Measurements from ENCODE around the gene MYO1A. TPM values are rescaled to one million over a fixed set of nuclear protein-coding genes. Genes with fewer than 3 reads are reported as not detected.
A peak's percentile ranks its signal among the peaks of the same experiment; 100 is the strongest.

MYO1A gene
- polyA plus RNA-seq, 1 donor from 2014 or later: not detected

- Histone ChIP-seq H3F3A (ENCODE audit: insufficient read depth, low read length, poor library complexity, severe bottlenecking) (no peaks in the 10 kb centered on the region), H3K9me3 (ENCODE audit: low read length) (no peaks in the 10 kb centered on the region), H3K4me3 (ENCODE audit: low read length) (peak overlapping the region; percentile 90)
Measured at GRCh38 chr12:57004651-57005050, 45.3 kb downstream of the MYO1A start.

GRCh38 chr12:57003395-57003794 is 46.5 kb downstream of the MYO1A start:
- TF ChIP-seq TAF1 (IDR thresholded peaks at IDR 0.05; ENCODE audit: low read depth) (no peak), POLR2AphosphoS5 (IDR thresholded peaks at IDR 0.05) (no peak), SMC3 (conservative IDR thresholded peaks at IDR 0.05; ENCODE audit: poor library complexity) (no peak), EP300 (conservative IDR thresholded peaks at IDR 0.05; ENCODE audit: poor library complexity, severe bottlenecking) (no peak), EZH2 (IDR thresholded peaks at IDR 0.05; ENCODE audit: borderline replicate concordance, insufficient read depth, low read length, poor library complexity, severe bottlenecking) (no peak), MXI1 (conservative IDR thresholded peaks at IDR 0.05; ENCODE audit: poor library complexity, severe bottlenecking) (no peak), REST (IDR thresholded peaks at IDR 0.05; ENCODE audit: borderline replicate concordance) (no peak), RAD21 (conservative IDR thresholded peaks at IDR 0.05) (no peak)
- TF ChIP-seq, protein P1, sequence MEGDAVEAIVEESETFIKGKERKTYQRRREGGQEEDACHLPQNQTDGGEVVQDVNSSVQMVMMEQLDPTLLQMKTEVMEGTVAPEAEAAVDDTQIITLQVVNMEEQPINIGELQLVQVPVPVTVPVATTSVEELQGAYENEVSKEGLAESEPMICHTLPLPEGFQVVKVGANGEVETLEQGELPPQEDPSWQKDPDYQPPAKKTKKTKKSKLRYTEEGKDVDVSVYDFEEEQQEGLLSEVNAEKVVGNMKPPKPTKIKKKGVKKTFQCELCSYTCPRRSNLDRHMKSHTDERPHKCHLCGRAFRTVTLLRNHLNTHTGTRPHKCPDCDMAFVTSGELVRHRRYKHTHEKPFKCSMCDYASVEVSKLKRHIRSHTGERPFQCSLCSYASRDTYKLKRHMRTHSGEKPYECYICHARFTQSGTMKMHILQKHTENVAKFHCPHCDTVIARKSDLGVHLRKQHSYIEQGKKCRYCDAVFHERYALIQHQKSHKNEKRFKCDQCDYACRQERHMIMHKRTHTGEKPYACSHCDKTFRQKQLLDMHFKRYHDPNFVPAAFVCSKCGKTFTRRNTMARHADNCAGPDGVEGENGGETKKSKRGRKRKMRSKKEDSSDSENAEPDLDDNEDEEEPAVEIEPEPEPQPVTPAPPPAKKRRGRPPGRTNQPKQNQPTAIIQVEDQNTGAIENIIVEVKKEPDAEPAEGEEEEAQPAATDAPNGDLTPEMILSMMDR (IDR thresholded peaks at IDR 0.05; ENCODE audit: poor library complexity, severe bottlenecking): no peak
- no peaks in the 10 kb centered on the region for H3K9me2 ChIP-seq (ENCODE audit: insufficient read depth, low read length)
- no peak overlapping the region for H3K9ac ChIP-seq (ENCODE audit: low read length)
- no peaks in the 10 kb centered on the region for H4K20me1 ChIP-seq (ENCODE audit: insufficient read depth)
- no peaks in the 10 kb centered on the region for H3K27me3 ChIP-seq (ENCODE audit: insufficient read depth, low read depth, low read length)
- no peak overlapping the region for H3K27ac ChIP-seq (ENCODE audit: low read length)
- H3K9me3 ChIP-seq (ENCODE audit: low read length): no peaks in the 10 kb centered on the region
- H2AFZ ChIP-seq (ENCODE audit: low read depth, low read length): no peak overlapping the region
- H3F3A ChIP-seq (ENCODE audit: insufficient read depth, low read length, poor library complexity, severe bottlenecking): no peaks in the 10 kb centered on the region
- H3K79me2 ChIP-seq (replicated peaks; ENCODE audit: insufficient read depth, low read length): peaks cover 51% of the 10 kb centered on the region
- H3K4me2 ChIP-seq (ENCODE audit: low read length): no peak overlapping the region
- H3K4me3 ChIP-seq (ENCODE audit: low read length): no peak overlapping the region
- H3K36me3 ChIP-seq (ENCODE audit: insufficient read depth, low read length): no peaks in the 10 kb centered on the region

More at GRCh38 chr12:57004651-57005050, 45.3 kb downstream of the MYO1A start:
- no peaks in the 10 kb centered on the region for H4K20me1 ChIP-seq (ENCODE audit: insufficient read depth)
- H3K4me2 ChIP-seq (ENCODE audit: low read length): no peak overlapping the region
- H3K79me2 ChIP-seq (replicated peaks; ENCODE audit: insufficient read depth, low read length): peaks cover 51% of the 10 kb centered on the region
- H3K9me2 ChIP-seq (ENCODE audit: insufficient read depth, low read length): no peaks in the 10 kb centered on the region
- no peak overlapping the region for H2AFZ ChIP-seq (ENCODE audit: low read depth, low read length)
- H3K27ac ChIP-seq (ENCODE audit: low read length): no peak overlapping the region
- no peak overlapping the region for H3K9ac ChIP-seq (ENCODE audit: low read length)
- TF ChIP-seq SMC3 (conservative IDR thresholded peaks at IDR 0.05; ENCODE audit: poor library complexity) (no peak), EP300 (conservative IDR thresholded peaks at IDR 0.05; ENCODE audit: poor library complexity, severe bottlenecking) (no peak)
- H3K27me3 ChIP-seq (ENCODE audit: insufficient read depth, low read depth, low read length): no peaks in the 10 kb centered on the region
- H3K36me3 ChIP-seq (ENCODE audit: insufficient read depth, low read length): no peaks in the 10 kb centered on the region
